NT2/D1 (cell line): Measurements from ENCODE around the gene PARVG.

Experiments
- DNase-seq: peaks from one replicate; pipeline ENCODE4 v3.0.0-alpha.2; 2011; ENCODE audit warnings: low read depth, low spot score
- H3K27me3 ChIP-seq: 2 replicates; pipeline ENCODE4 v1.6.0; 2011; ENCODE audit warnings: mild to moderate bottlenecking; ENCODE audit not compliant: insufficient read length, insufficient read depth
- H3K36me3 ChIP-seq: 2 replicates; pipeline ENCODE4 v1.6.1; 2011; ENCODE audit warnings: mild to moderate bottlenecking, low read length, mixed read lengths; ENCODE audit not compliant: insufficient read depth, insufficient read length
- H3K4me1 ChIP-seq: 2 replicates; pipeline ENCODE4 v1.5.1; 2011; ENCODE audit not compliant: insufficient read depth, insufficient read length
- H3K4me3 ChIP-seq: 2 replicates; pipeline ENCODE4 v1.5.1; 2011; ENCODE audit warnings: low read depth; ENCODE audit not compliant: insufficient read length
- H3K9ac ChIP-seq: 2 replicates; pipeline ENCODE4 v1.6.0; 2011; ENCODE audit warnings: low read depth; ENCODE audit not compliant: insufficient read length
- H3K9me3 ChIP-seq: 2 replicates; pipeline ENCODE4 v1.5.1; 2011; ENCODE audit warnings: mild to moderate bottlenecking, low read length; ENCODE audit not compliant: insufficient read depth
- SUZ12 ChIP-seq: IDR thresholded peaks from 2 replicates; pipeline ENCODE4 v1.6.1; 2011; ENCODE audit not compliant: insufficient read length, insufficient read depth; ENCODE audit errors: extremely low read depth
- YY1 ChIP-seq: IDR thresholded peaks from 2 replicates; pipeline ENCODE4 v1.6.1; 2011; ENCODE audit not compliant: insufficient read length, insufficient read depth
- ZNF274 ChIP-seq: IDR thresholded peaks from 2 replicates; pipeline ENCODE4 v1.6.1; 2011; ENCODE audit warnings: mild to moderate bottlenecking, low read depth, low read length

Gene PARVG

GRCh38 chr22:44162960-44163359 is 17.8 kb upstream of the PARVG start:
- no peaks in the 10 kb centered on the region for H3K9me3 ChIP-seq
- no peak overlapping the region for H3K9ac ChIP-seq
- DNase-seq, result no peak
- H3K36me3 ChIP-seq, result no peaks in the 10 kb centered on the region
- H3K27me3 ChIP-seq, result no peaks in the 10 kb centered on the region
- no peak overlapping the region for H3K4me3 ChIP-seq
- no peak for TF ChIP-seq SUZ12
- TF ChIP-seq YY1, result no peak
- TF ChIP-seq ZNF274, result no peak
- peaks cover 18% of the 10 kb centered on the region for H3K4me1 ChIP-seq

- Histone ChIP-seq H3K4me1 (peaks cover 20% of the 10 kb centered on the region), H3K4me3 (no peak overlapping the region), H3K36me3 (no peaks in the 10 kb centered on the region), H3K27me3 (no peaks in the 10 kb centered on the region), H3K9me3 (no peaks in the 10 kb centered on the region), H3K9ac (no peak overlapping the region)
- TF ChIP-seq SUZ12 (no peak), YY1 (no peak), ZNF274 (no peak)
- DNase-seq, result no peak
Measured at GRCh38 chr22:44163536-44163935, 17.2 kb upstream of the PARVG start.

GRCh38 chr22:44164031-44164430 is 16.7 kb upstream of the PARVG start:
- H3K9ac ChIP-seq, result no peak overlapping the region
- H3K27me3 ChIP-seq, result no peaks in the 10 kb centered on the region
- no peak for DNase-seq
- H3K9me3 ChIP-seq, result no peaks in the 10 kb centered on the region
- H3K4me1 ChIP-seq, result peaks cover 20% of the 10 kb centered on the region
- TF ChIP-seq SUZ12 (no peak), ZNF274 (no peak), YY1 (no peak)
- no peak overlapping the region for H3K4me3 ChIP-seq
- no peaks in the 10 kb centered on the region for H3K36me3 ChIP-seq

- no peak for DNase-seq
- Histone ChIP-seq H3K27me3 (no peaks in the 10 kb centered on the region), H3K4me3 (no peak overlapping the region), H3K9ac (no peak overlapping the region), H3K4me1 (peaks cover 16% of the 10 kb centered on the region), H3K9me3 (no peaks in the 10 kb centered on the region), H3K36me3 (no peaks in the 10 kb centered on the region)
- TF ChIP-seq ZNF274 (no peak), YY1 (no peak), SUZ12 (no peak)
Measured at GRCh38 chr22:44165286-44165874, 15.3 kb upstream of the PARVG start.

DNA sequence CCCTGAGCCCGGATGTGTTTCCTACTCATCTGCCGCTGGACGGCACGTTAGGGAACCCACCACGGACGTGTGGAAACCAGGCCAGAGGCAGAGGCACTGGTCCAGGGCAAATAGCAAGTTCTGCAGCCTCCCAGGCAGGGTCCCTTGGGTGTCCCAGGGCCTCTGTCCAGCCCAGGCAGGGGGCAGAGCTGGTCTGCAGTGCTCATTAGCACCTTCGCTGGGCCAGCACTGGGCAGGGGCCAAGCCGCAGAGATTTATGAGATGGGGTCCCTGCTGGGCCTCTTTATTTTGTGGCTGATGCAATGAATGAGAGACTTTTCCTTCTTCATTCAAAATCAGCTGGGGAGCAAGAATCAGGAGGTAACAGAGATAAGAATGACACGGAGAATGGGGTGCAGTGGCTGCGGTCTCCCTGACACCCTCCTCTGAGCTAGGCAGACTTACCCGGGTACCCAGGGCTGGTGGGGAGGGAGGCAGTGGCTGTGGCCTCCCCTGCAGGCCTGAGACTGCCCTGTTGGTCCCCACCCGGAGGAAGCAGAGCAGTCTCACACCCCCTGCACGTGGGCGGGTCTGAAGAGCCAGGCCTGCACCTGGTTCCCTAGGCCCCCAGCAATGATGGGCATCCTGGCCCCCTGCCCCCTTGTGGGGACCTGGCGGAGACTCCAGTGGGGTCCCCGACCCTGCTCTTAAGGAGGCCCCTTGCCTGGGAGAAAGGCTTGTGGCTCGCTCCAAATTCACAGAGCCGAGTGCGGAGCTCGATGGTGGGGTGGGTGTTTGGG is 14.0 kb upstream of the PARVG start:
- TF ChIP-seq YY1, result no peak
- TF ChIP-seq ZNF274, result no peak
- no peak for TF ChIP-seq SUZ12
- H3K9ac ChIP-seq, result no peak overlapping the region

DNA sequence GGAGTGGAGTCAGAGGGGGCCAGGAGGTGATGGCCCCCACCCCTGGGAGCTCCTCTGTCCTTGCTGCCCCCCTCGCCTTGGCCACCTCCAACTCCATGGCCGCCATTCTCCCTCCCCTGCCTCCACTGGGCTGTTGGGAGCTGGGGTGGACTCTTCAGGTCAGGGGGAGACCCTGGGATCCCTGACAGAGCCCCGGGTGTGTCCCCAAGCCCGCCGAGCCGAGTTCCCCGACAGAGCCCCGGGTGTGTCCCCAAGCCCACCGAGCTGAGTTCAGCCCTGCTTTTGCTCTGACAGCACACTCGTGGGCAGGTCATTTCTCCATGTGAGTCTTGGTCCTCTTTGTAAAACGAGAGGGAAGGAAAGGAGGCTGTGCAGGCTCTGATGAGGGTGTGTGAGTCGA is 13.2 kb upstream of the PARVG start:
- Histone ChIP-seq H3K4me3 (no peak overlapping the region), H3K27me3 (no peaks in the 10 kb centered on the region), H3K36me3 (no peaks in the 10 kb centered on the region), H3K9me3 (no peaks in the 10 kb centered on the region), H3K9ac (no peak overlapping the region), H3K4me1 (peaks cover 18% of the 10 kb centered on the region)
- DNase-seq, result no peak
- TF ChIP-seq SUZ12 (no peak), YY1 (no peak)

More for the DNA sequence above, 14.0 kb upstream of the PARVG start:
- Histone ChIP-seq H3K9me3 (no peaks in the 10 kb centered on the region), H3K36me3 (no peaks in the 10 kb centered on the region), H3K4me1 (peaks cover 14% of the 10 kb centered on the region), H3K27me3 (no peaks in the 10 kb centered on the region), H3K4me3 (no peak overlapping the region)
- DNase-seq, result no peak

GRCh38 chr22:44168206-44168605 is 12.5 kb upstream of the PARVG start:
- Histone ChIP-seq H3K27me3 (no peaks in the 10 kb centered on the region), H3K36me3 (no peaks in the 10 kb centered on the region), H3K9ac (no peak overlapping the region), H3K4me1 (peaks cover 20% of the 10 kb centered on the region), H3K4me3 (no peak overlapping the region), H3K9me3 (no peaks in the 10 kb centered on the region)
- TF ChIP-seq ZNF274 (no peak), SUZ12 (no peak), YY1 (no peak)
- no peak for DNase-seq
